Thymus (tissue), 11 donors: ENCODE results near the gene MRPL14. TPM values are rescaled to one million over a fixed set of nuclear protein-coding genes. Genes with fewer than 3 reads are reported as not detected.

ENCODE experiments used
- DNase-seq, 9 donors: peaks; one replicate each; pipeline ENCODE4 v3.0.0-alpha.2; 2013; ENCODE audit warnings: low spot score in 9 of 9, low read depth in 6 of 9, missing footprints in 1 of 9
- H3K27ac ChIP-seq, 2 donors: one replicate each; pipeline ENCODE4 v1.5.1; 2013; ENCODE audit warnings: control low read depth in 1 of 2, low read depth in 1 of 2, low read length in 1 of 2, mild to moderate bottlenecking in 1 of 2, moderate library complexity in 1 of 2
- H3K27me3 ChIP-seq, 2 donors: one replicate each; pipeline ENCODE4 v1.5.1; 2013; ENCODE audit warnings: low read length in 1 of 2; ENCODE audit not compliant: control insufficient read depth in 2 of 2, insufficient read depth in 1 of 2
- H3K36me3 ChIP-seq, 2 donors: one replicate each; pipeline ENCODE4 v1.5.1; 2013; ENCODE audit warnings: low read length in 1 of 2, mild to moderate bottlenecking in 1 of 2, moderate library complexity in 1 of 2; ENCODE audit not compliant: control insufficient read depth in 2 of 2, insufficient read depth in 2 of 2
- H3K4me1 ChIP-seq, 2 donors: one replicate each; pipeline ENCODE4 v1.5.1; 2013; ENCODE audit warnings: low read length in 2 of 2; ENCODE audit not compliant: control insufficient read depth in 2 of 2, insufficient read depth in 2 of 2
- H3K4me3 ChIP-seq, 2 donors: one replicate each; pipeline ENCODE4 v1.5.1; 2013; ENCODE audit warnings: low read length in 2 of 2, control low read depth in 1 of 2, mild to moderate bottlenecking in 1 of 2
- H3K9me3 ChIP-seq, 2 donors: one replicate each; pipeline ENCODE4 v1.5.1; 2013; ENCODE audit warnings: low read length in 1 of 2, mild to moderate bottlenecking in 1 of 2; ENCODE audit not compliant: control insufficient read depth in 2 of 2, insufficient read depth in 1 of 2
- WGBS: extraction: QIAGEN DNeasy Blood & Tissue Kit; methylation state at CpG from one replicate; pipeline ENCODE4 v1.1.7; 2013; 5-methylcytosine and 5-hydroxymethylcytosine counted together
- polyA plus RNA-seq: library from polyadenylated mRNA; stranded (reverse); fragments of 200-250 nt; gene quantifications from one replicate; pipeline ENCODE4 v1.2.3, GENCODE V29; 2013
- total RNA-seq: library from RNA; stranded (reverse); fragments of 120-200 nt; gene quantifications from one replicate; pipeline ENCODE4 v1.2.4, GENCODE V29; 2013
- donor health status: healthy.

Gene MRPL14
- total and polyA plus RNA-seq, 2 donors, result 48.4 to 81.5 TPM

GRCh38 chr6:44063561-44064059 is 63.6 kb downstream of the MRPL14 start:
- Histone ChIP-seq H3K27ac (no peak overlapping the region), H3K36me3 (no peaks in the 10 kb centered on the region), H3K4me1 (peaks cover 0 to 12% of the 10 kb centered on the region in 2 donors), H3K4me3 (no peak overlapping the region), H3K27me3 (peaks cover 0 to 8% of the 10 kb centered on the region in 2 donors), H3K9me3 (no peaks in the 10 kb centered on the region)
- WGBS, result 98% methylated on average over 3 of the region's 3 CpGs
- no peak for DNase-seq

Other genes with a start within 250 kb of the MRPL14 start
- 7.5 TPM for gene TMEM63B, start 102 bp upstream of the MRPL14 start, total RNA-seq
- gene TMEM63B, start 102 bp upstream of the MRPL14 start, polyA plus RNA-seq, result 11.7 TPM
- gene CAPN11, start 31.4 kb upstream of the MRPL14 start, total RNA-seq, result 3.5 TPM
- gene CAPN11, start 31.4 kb upstream of the MRPL14 start, polyA plus RNA-seq, result 1.0 TPM
- gene MYMX, start 89.5 kb upstream of the MRPL14 start, total RNA-seq, result 1.7 TPM
- 0.80 TPM for gene MYMX, start 89.5 kb upstream of the MRPL14 start, polyA plus RNA-seq
- 69.0 TPM for gene SLC29A1, start 96.1 kb upstream of the MRPL14 start, total RNA-seq
- gene SLC29A1, start 96.1 kb upstream of the MRPL14 start, polyA plus RNA-seq, result 17.9 TPM
- 772 TPM for gene HSP90AB1, start 119.6 kb upstream of the MRPL14 start, total RNA-seq
- 252 TPM for gene HSP90AB1, start 119.6 kb upstream of the MRPL14 start, polyA plus RNA-seq
- gene SLC35B2, start 130.1 kb upstream of the MRPL14 start, total RNA-seq, result 19.1 TPM
- gene SLC35B2, start 130.1 kb upstream of the MRPL14 start, polyA plus RNA-seq, result 18.8 TPM
- gene NFKBIE, start 138.1 kb upstream of the MRPL14 start, total RNA-seq, result 21.6 TPM
- gene NFKBIE, start 138.1 kb upstream of the MRPL14 start, polyA plus RNA-seq, result 16.4 TPM
- gene TMEM151B, start 143.0 kb upstream of the MRPL14 start, total RNA-seq, result 0.09 TPM
- 0.50 TPM for gene TMEM151B, start 143.0 kb upstream of the MRPL14 start, polyA plus RNA-seq
- 9.8 TPM for gene AARS2, start 185.9 kb upstream of the MRPL14 start, total RNA-seq
- 5.6 TPM for gene AARS2, start 185.9 kb upstream of the MRPL14 start, polyA plus RNA-seq
- 0.33 TPM for gene SPATS1, start 215.2 kb upstream of the MRPL14 start, total RNA-seq
- gene SPATS1, start 215.2 kb upstream of the MRPL14 start, polyA plus RNA-seq, result 0.09 TPM